ENCODE measurements around the gene CANT1.
"Not testable (repeated sequence)": the region's sequence is repeated elsewhere in the genome, so short reads cannot be mapped to it uniquely, and the experiment has no call there.

CANT1 gene

GRCh38 chr17:79028496-79029326 is 19.1 kb upstream of the CANT1 start:
- DNase-seq (ENCODE audit: insufficient read length, low spot score) (no peak), FAIRE-seq (no peak)

- DNase-seq (ENCODE audit: insufficient read length, low spot score), result no peak
- FAIRE-seq, result no peak
Measured at GRCh38 chr17:79027925-79028491, 18.4 kb upstream of the CANT1 start.

- no peak for FAIRE-seq
- no peak for DNase-seq (ENCODE audit: insufficient read length, low spot score)
Measured at GRCh38 chr17:79027274-79027924, 17.8 kb upstream of the CANT1 start.

- DNase-seq (ENCODE audit: insufficient read length, low spot score) (no peak), FAIRE-seq (no peak)
Measured at GRCh38 chr17:79026376-79027273, 17.1 kb upstream of the CANT1 start.

GRCh38 chr17:79024901-79025737 is 15.6 kb upstream of the CANT1 start:
- FAIRE-seq, result no peak

GRCh38 chr17:79023886-79024771 is 14.6 kb upstream of the CANT1 start, which contains the start of gene C1QTNF1:
C1QTNF1 (plus strand) TSS chr17:79024169; CDS start chr17:79043969, 19,800 bp downstream.
- DNase-seq (ENCODE audit: insufficient read length, low spot score), result no peak
- FAIRE-seq, result no peak

More at GRCh38 chr17:79024901-79025737, 15.6 kb upstream of the CANT1 start:
- DNase-seq (ENCODE audit: insufficient read length, low spot score), result no peak

GRCh38 chr17:79023180-79023705 is 13.7 kb upstream of the CANT1 start:
- FAIRE-seq (no peak), DNase-seq (ENCODE audit: insufficient read length, low spot score) (no peak)

- FAIRE-seq, result no peak
- no peak for DNase-seq (ENCODE audit: insufficient read length, low spot score)
Measured at GRCh38 chr17:79022507-79022991, 13.0 kb upstream of the CANT1 start.

- not testable (repeated sequence) for DNase-seq (ENCODE audit: insufficient read length, low spot score); FAIRE-seq
Measured at GRCh38 chr17:79021929-79022328, 12.4 kb upstream of the CANT1 start.

- DNase-seq (ENCODE audit: insufficient read length, low spot score) (no peak), FAIRE-seq (no peak)
Measured at GRCh38 chr17:79020631-79021301, 11.2 kb upstream of the CANT1 start.

GRCh38 chr17:79019632-79020584 is 10.3 kb upstream of the CANT1 start:
- DNase-seq (ENCODE audit: insufficient read length, low spot score) (no peak), FAIRE-seq (no peak)

- DNase-seq (ENCODE audit: insufficient read length, low spot score), result no peak
- no peak for FAIRE-seq
Measured at GRCh38 chr17:79019261-79019631, 9.7 kb upstream of the CANT1 start.

GRCh38 chr17:79018370-79018695 is 8.8 kb upstream of the CANT1 start:
- FAIRE-seq, result no peak
- DNase-seq (ENCODE audit: insufficient read length, low spot score), result no peak

GRCh38 chr17:79017546-79018369 is 8.2 kb upstream of the CANT1 start:
- FAIRE-seq, result no peak
- DNase-seq (ENCODE audit: insufficient read length, low spot score), result no peak

- no peak for DNase-seq (ENCODE audit: insufficient read length, low spot score)
- FAIRE-seq, result no peak
Measured at GRCh38 chr17:79014158-79014758, 4.7 kb upstream of the CANT1 start.

Measured in GM19239 (cell line).